Measurements from ENCODE around the gene PLCD3. TPM values are rescaled to one million over a fixed set of nuclear protein-coding genes. Genes with fewer than 3 reads are reported as not detected.

The PLCD3 gene
- total and polyA plus RNA-seq, 2 of the 13 experiments (the other 11 are each of a cell fraction or from before 2014, with no cell fraction given), result 11.3 to 39.1 TPM

DNA sequence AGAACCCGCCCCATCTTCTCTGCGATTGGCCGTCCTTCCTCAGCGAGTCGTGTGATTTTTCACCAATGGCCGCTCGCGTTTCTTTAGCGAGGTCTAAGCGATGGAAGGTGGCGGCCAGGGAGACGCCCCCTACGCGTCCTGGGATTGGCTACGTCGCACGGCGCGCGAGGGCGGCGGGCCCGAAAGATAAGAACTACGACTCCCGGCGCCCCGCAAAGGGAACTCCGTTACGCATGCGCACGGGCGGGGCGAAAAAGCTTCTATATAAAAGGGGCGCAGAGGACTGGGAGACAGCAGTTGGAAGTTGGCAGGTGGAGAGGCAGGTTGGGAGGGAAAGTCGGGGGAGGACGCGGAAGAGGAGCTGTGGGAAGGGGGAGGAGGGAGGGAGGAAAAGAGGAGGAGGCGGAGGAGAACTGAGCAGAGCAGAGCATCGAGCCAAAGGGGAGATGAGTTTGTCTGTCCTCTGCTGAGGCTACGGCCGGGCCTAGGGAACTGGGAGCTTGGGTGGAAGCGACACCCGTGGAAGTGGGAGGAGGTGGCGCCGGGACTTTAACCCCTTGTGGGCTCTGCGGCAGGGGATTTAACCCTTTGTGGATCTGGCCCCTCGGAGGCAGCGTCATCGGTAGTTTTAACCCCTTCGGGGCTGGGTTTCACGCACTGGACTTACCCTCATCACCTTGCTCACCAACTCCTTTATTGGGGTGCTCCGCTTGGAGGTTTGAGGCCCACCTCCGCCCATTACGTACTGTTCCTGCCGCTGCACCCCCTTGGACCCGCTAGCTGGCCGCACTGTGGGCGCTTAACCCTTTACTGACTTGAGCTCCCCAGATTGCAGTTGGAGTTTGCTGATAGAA lies 16.1 kb upstream of the PLCD3 start, which contains the start of gene HEXIM1 (continued):
- TF ChIP-seq, protein P1, sequence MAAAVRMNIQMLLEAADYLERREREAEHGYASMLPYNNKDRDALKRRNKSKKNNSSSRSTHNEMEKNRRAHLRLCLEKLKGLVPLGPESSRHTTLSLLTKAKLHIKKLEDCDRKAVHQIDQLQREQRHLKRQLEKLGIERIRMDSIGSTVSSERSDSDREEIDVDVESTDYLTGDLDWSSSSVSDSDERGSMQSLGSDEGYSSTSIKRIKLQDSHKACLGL (CRISPR knock-in tag; IDR thresholded peaks at IDR 0.05), result peak; percentile 82
- TF ChIP-seq, protein P2, sequence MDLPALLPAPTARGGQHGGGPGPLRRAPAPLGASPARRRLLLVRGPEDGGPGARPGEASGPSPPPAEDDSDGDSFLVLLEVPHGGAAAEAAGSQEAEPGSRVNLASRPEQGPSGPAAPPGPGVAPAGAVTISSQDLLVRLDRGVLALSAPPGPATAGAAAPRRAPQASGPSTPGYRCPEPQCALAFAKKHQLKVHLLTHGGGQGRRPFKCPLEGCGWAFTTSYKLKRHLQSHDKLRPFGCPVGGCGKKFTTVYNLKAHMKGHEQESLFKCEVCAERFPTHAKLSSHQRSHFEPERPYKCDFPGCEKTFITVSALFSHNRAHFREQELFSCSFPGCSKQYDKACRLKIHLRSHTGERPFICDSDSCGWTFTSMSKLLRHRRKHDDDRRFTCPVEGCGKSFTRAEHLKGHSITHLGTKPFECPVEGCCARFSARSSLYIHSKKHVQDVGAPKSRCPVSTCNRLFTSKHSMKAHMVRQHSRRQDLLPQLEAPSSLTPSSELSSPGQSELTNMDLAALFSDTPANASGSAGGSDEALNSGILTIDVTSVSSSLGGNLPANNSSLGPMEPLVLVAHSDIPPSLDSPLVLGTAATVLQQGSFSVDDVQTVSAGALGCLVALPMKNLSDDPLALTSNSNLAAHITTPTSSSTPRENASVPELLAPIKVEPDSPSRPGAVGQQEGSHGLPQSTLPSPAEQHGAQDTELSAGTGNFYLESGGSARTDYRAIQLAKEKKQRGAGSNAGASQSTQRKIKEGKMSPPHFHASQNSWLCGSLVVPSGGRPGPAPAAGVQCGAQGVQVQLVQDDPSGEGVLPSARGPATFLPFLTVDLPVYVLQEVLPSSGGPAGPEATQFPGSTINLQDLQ (CRISPR knock-in tag; IDR thresholded peaks at IDR 0.05), result no peak
- TF ChIP-seq, protein P3, sequence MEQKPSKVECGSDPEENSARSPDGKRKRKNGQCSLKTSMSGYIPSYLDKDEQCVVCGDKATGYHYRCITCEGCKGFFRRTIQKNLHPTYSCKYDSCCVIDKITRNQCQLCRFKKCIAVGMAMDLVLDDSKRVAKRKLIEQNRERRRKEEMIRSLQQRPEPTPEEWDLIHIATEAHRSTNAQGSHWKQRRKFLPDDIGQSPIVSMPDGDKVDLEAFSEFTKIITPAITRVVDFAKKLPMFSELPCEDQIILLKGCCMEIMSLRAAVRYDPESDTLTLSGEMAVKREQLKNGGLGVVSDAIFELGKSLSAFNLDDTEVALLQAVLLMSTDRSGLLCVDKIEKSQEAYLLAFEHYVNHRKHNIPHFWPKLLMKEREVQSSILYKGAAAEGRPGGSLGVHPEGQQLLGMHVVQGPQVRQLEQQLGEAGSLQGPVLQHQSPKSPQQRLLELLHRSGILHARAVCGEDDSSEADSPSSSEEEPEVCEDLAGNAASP (CRISPR knock-in tag; IDR thresholded peaks at IDR 0.05; ENCODE audit: borderline replicate concordance), result peak; percentile 83
- TF ChIP-seq ZNF572 (CRISPR knock-in tag; IDR thresholded peaks at IDR 0.05) (no peak), CENPT (CRISPR knock-in tag; IDR thresholded peaks at IDR 0.05; ENCODE audit: low read depth) (no peak), SOX13 (IDR thresholded peaks at IDR 0.05) (peak; percentile 85), SOX13 (CRISPR knock-in tag; conservative IDR thresholded peaks at IDR 0.05 in 1 of 2, IDR thresholded peaks at IDR 0.05 in 1 of 2) (peak; percentile 57 to 100), SP5 (CRISPR knock-in tag; IDR thresholded peaks at IDR 0.05; ENCODE audit: borderline replicate concordance, low read depth) (peak; percentile 78), FOXO1 (CRISPR knock-in tag; IDR thresholded peaks at IDR 0.05) (peak; percentile 44)
- TF ChIP-seq, protein P4, sequence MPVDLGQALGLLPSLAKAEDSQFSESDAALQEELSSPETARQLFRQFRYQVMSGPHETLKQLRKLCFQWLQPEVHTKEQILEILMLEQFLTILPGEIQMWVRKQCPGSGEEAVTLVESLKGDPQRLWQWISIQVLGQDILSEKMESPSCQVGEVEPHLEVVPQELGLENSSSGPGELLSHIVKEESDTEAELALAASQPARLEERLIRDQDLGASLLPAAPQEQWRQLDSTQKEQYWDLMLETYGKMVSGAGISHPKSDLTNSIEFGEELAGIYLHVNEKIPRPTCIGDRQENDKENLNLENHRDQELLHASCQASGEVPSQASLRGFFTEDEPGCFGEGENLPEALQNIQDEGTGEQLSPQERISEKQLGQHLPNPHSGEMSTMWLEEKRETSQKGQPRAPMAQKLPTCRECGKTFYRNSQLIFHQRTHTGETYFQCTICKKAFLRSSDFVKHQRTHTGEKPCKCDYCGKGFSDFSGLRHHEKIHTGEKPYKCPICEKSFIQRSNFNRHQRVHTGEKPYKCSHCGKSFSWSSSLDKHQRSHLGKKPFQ (CRISPR knock-in tag; IDR thresholded peaks at IDR 0.05; ENCODE audit: insufficient replicate concordance), result peak; percentile 71
- TF ChIP-seq, protein P5, sequence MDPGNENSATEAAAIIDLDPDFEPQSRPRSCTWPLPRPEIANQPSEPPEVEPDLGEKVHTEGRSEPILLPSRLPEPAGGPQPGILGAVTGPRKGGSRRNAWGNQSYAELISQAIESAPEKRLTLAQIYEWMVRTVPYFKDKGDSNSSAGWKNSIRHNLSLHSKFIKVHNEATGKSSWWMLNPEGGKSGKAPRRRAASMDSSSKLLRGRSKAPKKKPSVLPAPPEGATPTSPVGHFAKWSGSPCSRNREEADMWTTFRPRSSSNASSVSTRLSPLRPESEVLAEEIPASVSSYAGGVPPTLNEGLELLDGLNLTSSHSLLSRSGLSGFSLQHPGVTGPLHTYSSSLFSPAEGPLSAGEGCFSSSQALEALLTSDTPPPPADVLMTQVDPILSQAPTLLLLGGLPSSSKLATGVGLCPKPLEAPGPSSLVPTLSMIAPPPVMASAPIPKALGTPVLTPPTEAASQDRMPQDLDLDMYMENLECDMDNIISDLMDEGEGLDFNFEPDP (CRISPR knock-in tag; conservative IDR thresholded peaks at IDR 0.05), result no peak
- TF ChIP-seq, protein P6, sequence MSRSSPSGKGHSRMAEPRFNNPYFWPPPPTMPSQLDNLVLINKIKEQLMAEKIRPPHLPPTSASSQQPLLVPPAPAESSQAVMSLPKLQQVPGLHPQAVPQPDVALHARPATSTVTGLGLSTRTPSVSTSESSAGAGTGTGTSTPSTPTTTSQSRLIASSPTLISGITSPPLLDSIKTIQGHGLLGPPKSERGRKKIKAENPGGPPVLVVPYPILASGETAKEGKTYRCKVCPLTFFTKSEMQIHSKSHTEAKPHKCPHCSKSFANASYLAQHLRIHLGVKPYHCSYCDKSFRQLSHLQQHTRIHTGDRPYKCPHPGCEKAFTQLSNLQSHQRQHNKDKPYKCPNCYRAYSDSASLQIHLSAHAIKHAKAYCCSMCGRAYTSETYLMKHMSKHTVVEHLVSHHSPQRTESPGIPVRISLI (CRISPR knock-in tag; IDR thresholded peaks at IDR 0.05; ENCODE audit: borderline replicate concordance), result no peak
- TF ChIP-seq, protein P7, sequence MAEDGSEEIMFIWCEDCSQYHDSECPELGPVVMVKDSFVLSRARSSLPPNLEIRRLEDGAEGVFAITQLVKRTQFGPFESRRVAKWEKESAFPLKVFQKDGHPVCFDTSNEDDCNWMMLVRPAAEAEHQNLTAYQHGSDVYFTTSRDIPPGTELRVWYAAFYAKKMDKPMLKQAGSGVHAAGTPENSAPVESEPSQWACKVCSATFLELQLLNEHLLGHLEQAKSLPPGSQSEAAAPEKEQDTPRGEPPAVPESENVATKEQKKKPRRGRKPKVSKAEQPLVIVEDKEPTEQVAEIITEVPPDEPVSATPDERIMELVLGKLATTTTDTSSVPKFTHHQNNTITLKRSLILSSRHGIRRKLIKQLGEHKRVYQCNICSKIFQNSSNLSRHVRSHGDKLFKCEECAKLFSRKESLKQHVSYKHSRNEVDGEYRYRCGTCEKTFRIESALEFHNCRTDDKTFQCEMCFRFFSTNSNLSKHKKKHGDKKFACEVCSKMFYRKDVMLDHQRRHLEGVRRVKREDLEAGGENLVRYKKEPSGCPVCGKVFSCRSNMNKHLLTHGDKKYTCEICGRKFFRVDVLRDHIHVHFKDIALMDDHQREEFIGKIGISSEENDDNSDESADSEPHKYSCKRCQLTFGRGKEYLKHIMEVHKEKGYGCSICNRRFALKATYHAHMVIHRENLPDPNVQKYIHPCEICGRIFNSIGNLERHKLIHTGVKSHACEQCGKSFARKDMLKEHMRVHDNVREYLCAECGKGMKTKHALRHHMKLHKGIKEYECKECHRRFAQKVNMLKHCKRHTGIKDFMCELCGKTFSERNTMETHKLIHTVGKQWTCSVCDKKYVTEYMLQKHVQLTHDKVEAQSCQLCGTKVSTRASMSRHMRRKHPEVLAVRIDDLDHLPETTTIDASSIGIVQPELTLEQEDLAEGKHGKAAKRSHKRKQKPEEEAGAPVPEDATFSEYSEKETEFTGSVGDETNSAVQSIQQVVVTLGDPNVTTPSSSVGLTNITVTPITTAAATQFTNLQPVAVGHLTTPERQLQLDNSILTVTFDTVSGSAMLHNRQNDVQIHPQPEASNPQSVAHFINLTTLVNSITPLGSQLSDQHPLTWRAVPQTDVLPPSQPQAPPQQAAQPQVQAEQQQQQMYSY (CRISPR knock-in tag; IDR thresholded peaks at IDR 0.05), result 0 out of 2 replicates have a peak, but pooled peaks have one; percentile 41
